ENCODE measurements around the gene TAOK2. TPM values are rescaled to one million over a fixed set of nuclear protein-coding genes. Genes with fewer than 3 reads are reported as not detected.

Gene TAOK2
- total and polyA plus RNA-seq, 2 of the 13 experiments (the other 11 are each of a cell fraction or from before 2014, with no cell fraction given): 17.4 to 43.2 TPM

GRCh38 chr16:30016555-30017276 is 43.0 kb downstream of the TAOK2 start (continued):
- TF ChIP-seq SOX13 (IDR thresholded peaks at IDR 0.05) (no peak), SOX13 (CRISPR knock-in tag; conservative IDR thresholded peaks at IDR 0.05 in 1 of 2, IDR thresholded peaks at IDR 0.05 in 1 of 2) (peak in 1 of 2 experiments; percentile 36; a peak in 1 of 4 replicates), SIN3B (IDR thresholded peaks at IDR 0.05; ENCODE audit: low read length) (no peak), ZNF615 (CRISPR knock-in tag; IDR thresholded peaks at IDR 0.05; ENCODE audit: borderline replicate concordance) (no peak), EED (CRISPR knock-in tag; IDR thresholded peaks at IDR 0.05) (no peak), ZNF432 (CRISPR knock-in tag; IDR thresholded peaks at IDR 0.05; ENCODE audit: borderline replicate concordance) (no peak), PPARG (CRISPR knock-in tag; conservative IDR thresholded peaks at IDR 0.05) (peak; percentile 76), HMG20B (CRISPR knock-in tag; conservative IDR thresholded peaks at IDR 0.05) (no peak), HNRNPLL (IDR thresholded peaks at IDR 0.05; ENCODE audit: low read depth, low read length, poor library complexity, severe bottlenecking) (no peak), MEIS2 (CRISPR knock-in tag; IDR thresholded peaks at IDR 0.05) (no peak), ZBTB8A (CRISPR knock-in tag; IDR thresholded peaks at IDR 0.05; ENCODE audit: borderline replicate concordance, low read depth) (no peak), NFKB2 (CRISPR knock-in tag; IDR thresholded peaks at IDR 0.05; ENCODE audit: borderline replicate concordance) (no peak), HDAC2 (CRISPR knock-in tag; IDR thresholded peaks at IDR 0.05) (peak; percentile 45; the same call in 1 of the 2 replicates), ZNF775 (CRISPR knock-in tag; IDR thresholded peaks at IDR 0.05; ENCODE audit: borderline replicate concordance) (no peak), MATR3 (CRISPR knock-in tag; IDR thresholded peaks at IDR 0.05) (no peak), MIER3 (CRISPR knock-in tag; IDR thresholded peaks at IDR 0.05; ENCODE audit: borderline replicate concordance) (0 out of 2 replicates have a peak, but pooled peaks have one; percentile 26), SMAD1 (CRISPR knock-in tag; IDR thresholded peaks at IDR 0.05; ENCODE audit: borderline replicate concordance, low read depth) (peak; percentile 66; the same call in 1 of the 2 replicates), ZNF317 (CRISPR knock-in tag; IDR thresholded peaks at IDR 0.05) (no peak), NR2F6 (IDR thresholded peaks at IDR 0.05) (no peak), NR2F6 (CRISPR knock-in tag; IDR thresholded peaks at IDR 0.05) (peak; percentile 22; the same call in 1 of the 2 replicates), MED1 (CRISPR knock-in tag; IDR thresholded peaks at IDR 0.05) (peak; percentile 51), ZNF644 (CRISPR knock-in tag; IDR thresholded peaks at IDR 0.05; ENCODE audit: low read depth) (no peak), ELF1 (CRISPR knock-in tag; IDR thresholded peaks at IDR 0.05) (no peak)
- TF ChIP-seq, protein P1, sequence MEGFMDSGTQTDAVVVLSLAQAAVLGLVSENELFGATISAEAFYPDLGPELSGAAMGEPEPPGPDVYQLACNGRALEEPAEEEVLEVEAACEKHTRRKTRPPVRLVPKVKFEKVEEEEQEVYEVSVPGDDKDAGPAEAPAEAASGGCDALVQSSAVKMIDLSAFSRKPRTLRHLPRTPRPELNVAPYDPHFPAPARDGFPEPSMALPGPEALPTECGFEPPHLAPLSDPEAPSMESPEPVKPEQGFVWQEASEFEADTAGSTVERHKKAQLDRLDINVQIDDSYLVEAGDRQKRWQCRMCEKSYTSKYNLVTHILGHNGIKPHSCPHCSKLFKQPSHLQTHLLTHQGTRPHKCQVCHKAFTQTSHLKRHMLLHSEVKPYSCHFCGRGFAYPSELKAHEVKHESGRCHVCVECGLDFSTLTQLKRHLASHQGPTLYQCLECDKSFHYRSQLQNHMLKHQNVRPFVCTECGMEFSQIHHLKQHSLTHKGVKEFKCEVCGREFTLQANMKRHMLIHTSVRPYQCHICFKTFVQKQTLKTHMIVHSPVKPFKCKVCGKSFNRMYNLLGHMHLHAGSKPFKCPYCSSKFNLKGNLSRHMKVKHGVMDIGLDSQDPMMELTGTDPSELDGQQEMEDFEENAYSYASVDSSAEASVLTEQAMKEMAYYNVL (CRISPR knock-in tag; IDR thresholded peaks at IDR 0.05; ENCODE audit: borderline replicate concordance): no peak
- TF ChIP-seq, protein P2, sequence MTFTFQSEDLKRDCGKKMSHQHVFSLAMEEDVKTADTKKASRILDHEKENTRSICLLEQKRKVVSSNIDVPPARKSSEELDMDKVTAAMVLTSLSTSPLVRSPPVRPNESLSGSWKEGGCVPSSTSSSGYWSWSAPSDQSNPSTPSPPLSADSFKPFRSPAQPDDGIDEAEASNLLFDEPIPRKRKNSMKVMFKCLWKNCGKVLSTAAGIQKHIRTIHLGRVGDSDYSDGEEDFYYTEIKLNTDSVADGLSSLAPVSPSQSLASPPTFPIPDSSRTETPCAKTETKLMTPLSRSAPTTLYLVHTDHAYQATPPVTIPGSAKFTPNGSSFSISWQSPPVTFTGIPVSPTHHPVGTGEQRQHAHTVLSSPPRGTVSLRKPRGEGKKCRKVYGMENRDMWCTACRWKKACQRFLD (CRISPR knock-in tag; IDR thresholded peaks at IDR 0.05; ENCODE audit: borderline replicate concordance): no peak
- TF ChIP-seq, protein P3, sequence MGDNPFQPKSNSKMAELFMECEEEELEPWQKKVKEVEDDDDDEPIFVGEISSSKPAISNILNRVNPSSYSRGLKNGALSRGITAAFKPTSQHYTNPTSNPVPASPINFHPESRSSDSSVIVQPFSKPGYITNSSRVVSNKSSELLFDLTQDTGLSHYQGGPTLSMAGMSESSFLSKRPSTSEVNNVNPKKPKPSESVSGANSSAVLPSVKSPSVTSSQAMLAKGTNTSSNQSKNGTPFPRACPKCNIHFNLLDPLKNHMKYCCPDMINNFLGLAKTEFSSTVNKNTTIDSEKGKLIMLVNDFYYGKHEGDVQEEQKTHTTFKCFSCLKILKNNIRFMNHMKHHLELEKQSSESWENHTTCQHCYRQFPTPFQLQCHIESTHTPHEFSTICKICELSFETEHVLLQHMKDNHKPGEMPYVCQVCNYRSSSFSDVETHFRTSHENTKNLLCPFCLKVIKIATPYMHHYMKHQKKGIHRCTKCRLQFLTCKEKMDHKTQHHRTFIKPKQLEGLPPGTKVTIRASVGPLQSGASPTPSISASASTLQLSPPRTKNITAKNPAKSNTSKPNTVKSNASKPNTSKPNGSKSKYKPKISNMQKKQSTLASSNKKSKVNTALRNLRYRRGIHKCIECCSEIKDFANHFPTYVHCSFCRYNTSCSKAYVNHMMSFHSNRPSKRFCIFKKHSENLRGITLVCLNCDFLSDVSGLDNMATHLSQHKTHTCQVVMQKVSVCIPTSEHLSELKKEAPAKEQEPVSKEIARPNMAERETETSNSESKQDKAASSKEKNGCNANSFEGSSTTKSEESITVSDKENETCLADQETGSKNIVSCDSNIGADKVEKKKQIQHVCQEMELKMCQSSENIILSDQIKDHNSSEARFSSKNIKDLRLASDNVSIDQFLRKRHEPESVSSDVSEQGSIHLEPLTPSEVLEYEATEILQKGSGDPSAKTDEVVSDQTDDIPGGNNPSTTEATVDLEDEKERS (CRISPR knock-in tag; IDR thresholded peaks at IDR 0.05): 0 out of 2 replicates have a peak, but pooled peaks have one; percentile 47

Measured in HepG2 (cell line).